ENCODE results near the gene SPIRE1.

The SPIRE1 gene

GRCh38 chr18:12668041-12668440 is 10.1 kb upstream of the SPIRE1 start:
- Histone ChIP-seq H3K9me3 (ENCODE audit: control insufficient read depth, low read length) (no peaks in the 10 kb centered on the region), H3K36me3 (ENCODE audit: control insufficient read depth in 1 of 2, insufficient read depth in 2 of 2, low read depth in 1 of 2, low read length in 2 of 2) (peaks cover 2 to 6% of the 10 kb centered on the region in 2 experiments), H2AFZ (ENCODE audit: low read depth, low read length) (no peak overlapping the region), H4K8ac (ENCODE audit: low read length) (no peak overlapping the region), H3K18ac (ENCODE audit: low read depth in 1 of 2, low read length in 2 of 2) (no peak overlapping the region), H4K91ac (ENCODE audit: low read length) (no peak overlapping the region), H2BK120ac (ENCODE audit: low read depth, low read length) (no peak overlapping the region), H3K79me1 (replicated peaks; ENCODE audit: low read length, poor library complexity, severe bottlenecking) (peaks cover 4% of the 10 kb centered on the region), H2BK5ac (ENCODE audit: low read depth, low read length, poor library complexity, severe bottlenecking) (no peak overlapping the region), H3K9ac (ENCODE audit: low read length) (no peak overlapping the region), H3K27ac (ENCODE audit: low read length, poor library complexity, severe bottlenecking) (no peak overlapping the region), H3K4me1 (ENCODE audit: control insufficient read depth, insufficient read depth, low read depth, low read length) (peaks cover 1% of the 10 kb centered on the region), H3K4ac (ENCODE audit: low read depth in 1 of 2, low read length in 2 of 2) (no peak overlapping the region), H2BK15ac (ENCODE audit: low read depth, poor library complexity, severe bottlenecking) (no peak overlapping the region), H3K23ac (ENCODE audit: low read length in 2 of 2) (no peak overlapping the region), H2BK12ac (ENCODE audit: low read length in 2 of 2) (no peak overlapping the region), H3K4me2 (ENCODE audit: low read length, poor library complexity, severe bottlenecking) (no peak overlapping the region), H3K27me3 (ENCODE audit: control insufficient read depth in 1 of 2, insufficient read depth in 1 of 2, low read length in 2 of 2) (no peaks in the 10 kb centered on the region), H2AK5ac (ENCODE audit: low read length, severe bottlenecking) (no peak overlapping the region), H3K4me3 (ENCODE audit: insufficient read depth in 1 of 2, low read depth in 1 of 2, low read length in 2 of 2) (no peak overlapping the region), H3K14ac (ENCODE audit: low read length in 2 of 2) (no peak overlapping the region)
- no peak for DNase-seq
- WGBS: 97% methylated on average over 5 of the region's 5 CpGs

DNA sequence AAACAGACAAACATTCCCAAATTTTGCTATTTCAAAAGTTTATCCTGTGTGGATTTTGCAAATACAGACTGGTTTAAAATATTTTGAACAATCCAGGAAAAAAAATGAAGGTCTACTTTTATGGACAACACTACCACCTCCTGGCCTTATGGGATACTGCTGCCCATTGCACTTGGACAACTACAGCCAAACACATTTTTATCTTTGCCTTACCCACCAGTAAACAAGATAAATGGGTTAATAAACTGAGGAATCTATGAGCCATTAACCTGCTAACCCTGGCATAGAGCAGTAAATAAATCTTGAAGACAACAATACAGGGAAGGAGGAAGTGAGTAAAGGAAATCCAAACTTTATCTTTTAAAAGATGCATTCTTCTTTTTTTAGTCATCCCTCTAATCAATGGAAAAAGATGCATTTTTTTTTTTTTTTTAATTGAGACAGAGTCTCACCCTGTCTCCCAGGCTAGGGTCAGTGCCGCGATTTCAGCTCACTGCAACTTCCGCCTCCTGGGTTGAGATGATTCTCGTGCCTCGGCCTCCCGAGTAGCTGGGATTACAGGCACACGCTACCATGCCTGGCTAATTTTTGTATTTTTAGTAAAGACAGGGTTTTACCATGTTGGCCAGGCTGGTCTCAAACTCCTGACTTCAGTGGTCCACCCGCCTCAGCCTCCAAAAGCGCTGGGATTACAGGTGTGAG is 2.1 kb upstream of the SPIRE1 start:
- Histone ChIP-seq H2BK120ac (ENCODE audit: low read depth, low read length) (no peak overlapping the region), H3K4ac (ENCODE audit: low read depth in 1 of 2, low read length in 2 of 2) (no peak overlapping the region), H2BK15ac (ENCODE audit: low read depth, poor library complexity, severe bottlenecking) (no peak overlapping the region), H3K14ac (ENCODE audit: low read length in 2 of 2) (no peak overlapping the region), H2BK5ac (ENCODE audit: low read depth, low read length, poor library complexity, severe bottlenecking) (no peak overlapping the region), H2AK5ac (ENCODE audit: low read length, severe bottlenecking) (no peak overlapping the region), H3K18ac (ENCODE audit: low read depth in 1 of 2, low read length in 2 of 2) (peak overlapping the region in 1 of 2 experiments; percentile 24), H3K36me3 (ENCODE audit: control insufficient read depth in 1 of 2, insufficient read depth in 2 of 2, low read depth in 1 of 2, low read length in 2 of 2) (peaks cover 0 to 7% of the 10 kb centered on the region in 2 experiments), H3K79me1 (replicated peaks; ENCODE audit: low read length, poor library complexity, severe bottlenecking) (peaks cover 2% of the 10 kb centered on the region), H3K9ac (ENCODE audit: low read length) (peak overlapping the region; percentile 48), H3K9me3 (ENCODE audit: control insufficient read depth, low read length) (no peaks in the 10 kb centered on the region), H4K91ac (ENCODE audit: low read length) (no peak overlapping the region), H3K27me3 (ENCODE audit: control insufficient read depth in 1 of 2, insufficient read depth in 1 of 2, low read length in 2 of 2) (no peaks in the 10 kb centered on the region), H2BK12ac (ENCODE audit: low read length in 2 of 2) (no peak overlapping the region), H3K4me2 (ENCODE audit: low read length, poor library complexity, severe bottlenecking) (no peak overlapping the region), H3K23ac (ENCODE audit: low read length in 2 of 2) (no peak overlapping the region), H3K27ac (ENCODE audit: low read length, poor library complexity, severe bottlenecking) (no peak overlapping the region), H4K8ac (ENCODE audit: low read length) (no peak overlapping the region), H3K4me1 (ENCODE audit: control insufficient read depth, insufficient read depth, low read depth, low read length) (peaks cover 1% of the 10 kb centered on the region), H2AFZ (ENCODE audit: low read depth, low read length) (no peak overlapping the region), H3K4me3 (ENCODE audit: insufficient read depth in 1 of 2, low read depth in 1 of 2, low read length in 2 of 2) (no peak overlapping the region)
- WGBS: 49% methylated on average over 8 of the region's 9 CpGs
- peak; percentile 73 for DNase-seq

DNA sequence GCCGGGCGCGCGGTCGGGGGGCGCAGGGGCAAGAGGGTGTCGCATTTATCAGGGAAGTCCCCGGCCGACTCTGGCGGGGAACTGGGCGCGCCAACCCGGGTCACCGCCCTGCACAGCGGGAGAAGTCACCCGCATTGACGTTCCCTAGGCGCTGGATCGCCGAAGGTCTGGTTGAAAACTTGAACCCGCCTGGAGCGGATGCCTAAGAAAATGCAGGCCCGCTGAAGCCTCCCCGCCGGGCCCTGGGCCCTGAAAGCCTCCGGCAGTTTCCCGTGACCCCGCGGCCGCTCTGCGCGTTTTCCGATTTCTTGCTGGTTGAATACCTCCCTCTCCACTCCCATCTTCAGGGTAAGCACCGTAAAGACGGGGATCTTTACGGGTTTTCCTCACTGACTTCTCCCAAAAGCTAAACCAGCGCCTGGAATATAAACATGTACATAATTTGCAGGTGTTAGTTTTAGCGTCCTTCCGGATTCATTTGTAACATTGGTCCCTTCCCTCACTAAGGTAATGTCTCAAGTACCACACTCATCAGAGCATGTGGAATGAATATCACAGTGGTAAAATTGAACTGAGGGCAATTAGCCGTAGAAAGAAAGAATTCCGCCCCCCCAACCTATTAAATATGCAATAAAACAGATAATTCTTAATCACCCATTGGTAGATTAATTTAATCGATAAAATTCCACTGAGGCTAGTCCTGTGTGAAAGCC is 675 bp upstream of the SPIRE1 start:
- no peak overlapping the region for H4K8ac ChIP-seq (ENCODE audit: low read length)
- H3K18ac ChIP-seq (ENCODE audit: low read depth in 1 of 2, low read length in 2 of 2): peak overlapping the region; percentile 84 to 92
- H3K9ac ChIP-seq (ENCODE audit: low read length): peak overlapping the region; percentile 71
- H2BK12ac ChIP-seq (ENCODE audit: low read length in 2 of 2): no peak overlapping the region
- no peak overlapping the region for H4K91ac ChIP-seq (ENCODE audit: low read length)
- H2AFZ ChIP-seq (ENCODE audit: low read depth, low read length): peak overlapping the region; percentile 78
- H3K4me1 ChIP-seq (ENCODE audit: control insufficient read depth, insufficient read depth, low read depth, low read length): peaks cover 1% of the 10 kb centered on the region
- H3K23ac ChIP-seq (ENCODE audit: low read length in 2 of 2): no peak overlapping the region
- H3K9me3 ChIP-seq (ENCODE audit: control insufficient read depth, low read length): no peaks in the 10 kb centered on the region
- H2BK120ac ChIP-seq (ENCODE audit: low read depth, low read length): peak overlapping the region; percentile 11
- H3K27me3 ChIP-seq (ENCODE audit: control insufficient read depth in 1 of 2, insufficient read depth in 1 of 2, low read length in 2 of 2): no peaks in the 10 kb centered on the region
- H3K4me3 ChIP-seq (ENCODE audit: insufficient read depth in 1 of 2, low read depth in 1 of 2, low read length in 2 of 2): peak overlapping the region; percentile 82 to 91
- peaks cover 0 to 7% of the 10 kb centered on the region in 2 experiments for H3K36me3 ChIP-seq (ENCODE audit: control insufficient read depth in 1 of 2, insufficient read depth in 2 of 2, low read depth in 1 of 2, low read length in 2 of 2)
- H3K4ac ChIP-seq (ENCODE audit: low read depth in 1 of 2, low read length in 2 of 2): peak overlapping the region in 1 of 2 experiments; percentile 64
- H3K79me1 ChIP-seq (replicated peaks; ENCODE audit: low read length, poor library complexity, severe bottlenecking): peaks cover 2% of the 10 kb centered on the region
- DNase-seq: peak; percentile 68
- no peak overlapping the region for H2BK15ac ChIP-seq (ENCODE audit: low read depth, poor library complexity, severe bottlenecking)
- no peak overlapping the region for H3K14ac ChIP-seq (ENCODE audit: low read length in 2 of 2)
- peak overlapping the region; percentile 69 for H3K27ac ChIP-seq (ENCODE audit: low read length, poor library complexity, severe bottlenecking)
- H2BK5ac ChIP-seq (ENCODE audit: low read depth, low read length, poor library complexity, severe bottlenecking): no peak overlapping the region
- H2AK5ac ChIP-seq (ENCODE audit: low read length, severe bottlenecking): no peak overlapping the region
- 9% methylated on average over 36 of the region's 42 CpGs for WGBS
- H3K4me2 ChIP-seq (ENCODE audit: low read length, poor library complexity, severe bottlenecking): peak overlapping the region; percentile 97
